HUES48 (cell line): ENCODE measurements around the gene RNF25.

ENCODE experiments used
- H3K27ac ChIP-seq: one replicate; pipeline ENCODE4 v1.7.0; 2013; ENCODE audit warnings: low read depth, low read length, inconsistent platforms
- H3K27me3 ChIP-seq: 2 replicates; pipeline ENCODE4 v1.6.1; 2013; ENCODE audit warnings: mild to moderate bottlenecking, low read length; ENCODE audit not compliant: control insufficient read depth, insufficient read depth
- H3K36me3 ChIP-seq: 2 replicates; pipeline ENCODE4 v1.6.1; 2013; ENCODE audit warnings: low read length; ENCODE audit not compliant: control insufficient read depth, insufficient read depth
- H3K4me1 ChIP-seq: 2 replicates; pipeline ENCODE4 v1.6.1; 2013; ENCODE audit warnings: mild to moderate bottlenecking, low read length; ENCODE audit not compliant: control insufficient read depth, insufficient read depth
- H3K4me3 ChIP-seq: 2 replicates; pipeline ENCODE4 v1.5.1; 2013; ENCODE audit warnings: mild to moderate bottlenecking, low read depth, low read length
- H3K9ac ChIP-seq: 2 replicates; pipeline ENCODE4 v1.6.1; 2013; ENCODE audit warnings: mild to moderate bottlenecking, low read depth, low read length, moderate library complexity
- H3K9me3 ChIP-seq: 2 replicates; pipeline ENCODE4 v1.6.1; 2013; ENCODE audit warnings: low read length; ENCODE audit not compliant: control insufficient read depth, insufficient read depth

Gene RNF25

GRCh38 chr2:218623366-218623705 lies 48.5 kb downstream of the RNF25 start:
- no peak overlapping the region for H3K27ac ChIP-seq
- H3K27me3 ChIP-seq = no peaks in the 10 kb centered on the region
- H3K4me1 ChIP-seq = no peaks in the 10 kb centered on the region
- no peaks in the 10 kb centered on the region for H3K9me3 ChIP-seq
- no peak overlapping the region for H3K9ac ChIP-seq
- H3K4me3 ChIP-seq = no peak overlapping the region
- H3K36me3 ChIP-seq = no peaks in the 10 kb centered on the region

GRCh38 chr2:218622606-218623365 lies 49.0 kb downstream of the RNF25 start:
- H3K9ac ChIP-seq = no peak overlapping the region
- no peaks in the 10 kb centered on the region for H3K4me1 ChIP-seq
- H3K9me3 ChIP-seq = no peaks in the 10 kb centered on the region
- H3K36me3 ChIP-seq = no peaks in the 10 kb centered on the region
- H3K27me3 ChIP-seq = no peaks in the 10 kb centered on the region
- no peak overlapping the region for H3K27ac ChIP-seq
- no peak overlapping the region for H3K4me3 ChIP-seq

- Histone ChIP-seq H3K27ac (no peak overlapping the region), H3K36me3 (no peaks in the 10 kb centered on the region), H3K4me3 (no peak overlapping the region), H3K9me3 (no peaks in the 10 kb centered on the region), H3K4me1 (no peaks in the 10 kb centered on the region), H3K27me3 (no peaks in the 10 kb centered on the region), H3K9ac (no peak overlapping the region)
Observed at GRCh38 chr2:218621007-218621406, 50.8 kb downstream of the RNF25 start.

- no peak overlapping the region for H3K4me3 ChIP-seq
- H3K4me1 ChIP-seq = no peaks in the 10 kb centered on the region
- no peak overlapping the region for H3K27ac ChIP-seq
- no peaks in the 10 kb centered on the region for H3K9me3 ChIP-seq
- H3K27me3 ChIP-seq = no peaks in the 10 kb centered on the region
- no peaks in the 10 kb centered on the region for H3K36me3 ChIP-seq
- H3K9ac ChIP-seq = no peak overlapping the region
Observed at GRCh38 chr2:218618102-218618860, 53.5 kb downstream of the RNF25 start.

- no peaks in the 10 kb centered on the region for H3K9me3 ChIP-seq
Observed at GRCh38 chr2:218615868-218616315, 55.9 kb downstream of the RNF25 start.

More at GRCh38 chr2:218615868-218616315, 55.9 kb downstream of the RNF25 start:
- Histone ChIP-seq H3K9ac (no peak overlapping the region), H3K27me3 (no peaks in the 10 kb centered on the region), H3K36me3 (no peaks in the 10 kb centered on the region), H3K4me1 (no peaks in the 10 kb centered on the region), H3K4me3 (no peak overlapping the region), H3K27ac (no peak overlapping the region)
